Measurements from ENCODE around the gene RBM24. TPM values are rescaled to one million over a fixed set of nuclear protein-coding genes. Genes with fewer than 3 reads are reported as not detected.

The RBM24 gene
- total and polyA plus RNA-seq, 10 of the 15 experiments (the other 5 are each of a cell fraction or from before 2014, with no cell fraction given): 0.08 to 0.09 (median 0.09) TPM; not detected in 7

- no TSS peak for BruUV-seq (replicated peaks)
- ChIA-PET POLR2A (no interaction called here), RAD21 (ENCODE audit: unreplicated experiment) (no interaction called here), CTCF (no interaction called here), SMC1A (ENCODE audit: uncharacterized antibody, unreplicated experiment) (interaction anchor here (0.6 kb wide), 1 partner anchor 315 kb away, joined by 3 read pairs; no protein-coding TSS in a partner anchor)
- H3K4me1 ChIP-seq (ENCODE audit: control insufficient read depth, insufficient read depth, low read length): no peaks in the 10 kb centered on the region
- H3K9me3 ChIP-seq (replicated peaks; ENCODE audit: control insufficient read depth, insufficient read depth, low read length): no peaks in the 10 kb centered on the region
- DNase-seq (ENCODE audit: low read depth, low spot score): no peak
- H4K20me1 ChIP-seq (ENCODE audit: control insufficient read depth, insufficient read depth): no peaks in the 10 kb centered on the region
- no peaks in the 10 kb centered on the region for H3K79me2 ChIP-seq (ENCODE audit: control insufficient read depth, insufficient read depth, low read length)
- intact Hi-C loops (cut with micrococcal nuclease; ENCODE audit: unreplicated experiment): no loop called here
- in situ Hi-C loops (cut with MboI): no loop called here
- no peak for ATAC-seq
- no peak for FAIRE-seq
- no peak overlapping the region for H3K9ac ChIP-seq (ENCODE audit: control insufficient read depth, insufficient read depth, low read length)
- H3K27ac ChIP-seq (ENCODE audit: control insufficient read depth, insufficient read depth): no peak overlapping the region
- no peaks in the 10 kb centered on the region for H3K36me3 ChIP-seq (ENCODE audit: control insufficient read depth in 2 of 2, insufficient read depth in 2 of 2, low read length in 1 of 2)
- no peaks in the 10 kb centered on the region for H3K27me3 ChIP-seq (replicated peaks in 1 of 2; ENCODE audit: control insufficient read depth in 2 of 2, insufficient read depth in 2 of 2, low read length in 1 of 2)
- H2AFZ ChIP-seq (ENCODE audit: control insufficient read depth, low read depth, low read length): no peak overlapping the region
- H3K4me3 ChIP-seq: no peak overlapping the region
- no peak overlapping the region for H3K4me2 ChIP-seq (ENCODE audit: control insufficient read depth, insufficient read depth)
- 0% methylated on average over 2 of the region's 2 CpGs for WGBS (ENCODE audit: insufficient coverage, insufficient replicate concordance, low lambda C conversion rate, missing lambda C conversion rate)
- no peak for TF ChIP-seq ZBTB4 (CRISPR knock-in tag; IDR thresholded peaks at IDR 0.05)
- no peak for TF ChIP-seq RBBP5 (conservative IDR thresholded peaks at IDR 0.05)
- no peak for TF ChIP-seq WRNIP1 (IDR thresholded peaks at IDR 0.05; ENCODE audit: borderline replicate concordance, low read depth, low read length)
- TF ChIP-seq ZNF217 (IDR thresholded peaks at IDR 0.05): no peak
- TF ChIP-seq NFYA (IDR thresholded peaks at IDR 0.05; ENCODE audit: borderline replicate concordance, low read depth, low read length): no peak
- no peak for TF ChIP-seq CBFB (IDR thresholded peaks at IDR 0.05; ENCODE audit: low read depth)
- no peak for TF ChIP-seq RAD51 (IDR thresholded peaks at IDR 0.05)
- no peak for TF ChIP-seq SRF (IDR thresholded peaks at IDR 0.05; ENCODE audit: low read depth in 2 of 2, low read length in 2 of 2)
- TF ChIP-seq PAX5 (IDR thresholded peaks at IDR 0.05; ENCODE audit: borderline replicate concordance, low read depth, low read length): no peak
- no peak for TF ChIP-seq MEF2A (IDR thresholded peaks at IDR 0.05; ENCODE audit: insufficient read depth, low read depth, low read length)
- TF ChIP-seq RB1 (IDR thresholded peaks at IDR 0.05; ENCODE audit: borderline replicate concordance): no peak
- no peak for TF ChIP-seq CUX1 (IDR thresholded peaks at IDR 0.05; ENCODE audit: insufficient replicate concordance, low read depth, low read length)
- TF ChIP-seq ZBTB11 (CRISPR knock-in tag; IDR thresholded peaks at IDR 0.05): no peak
- TF ChIP-seq BCL11A (IDR thresholded peaks at IDR 0.05; ENCODE audit: low read depth, low read length): no peak
These were observed 30.9 kb upstream of the RBM24 start for GRCh38 chr6:17250237-17250636.

Measured in GM12878 (cell line).